ENCODE measurements around the gene FGFRL1. TPM values are rescaled to one million over a fixed set of nuclear protein-coding genes. Genes with fewer than 3 reads are reported as not detected.
"Not testable (repeated sequence)": the region's sequence is repeated elsewhere in the genome, so short reads cannot be mapped to it uniquely, and the experiment has no call there.

Gene FGFRL1
- total and polyA plus RNA-seq, 10 donors = 1.4 to 20.6 (median 9.5) TPM

GRCh38 chr4:1052231-1052671 lies 40.8 kb downstream of the FGFRL1 start:
- TF ChIP-seq CTCF (IDR thresholded peaks at IDR 0.05 in 8 of 11, conservative IDR thresholded peaks at IDR 0.05 in 3 of 11) (no peak), POLR2A (IDR thresholded peaks at IDR 0.05) (no peak), POLR2AphosphoS5 (IDR thresholded peaks at IDR 0.05) (no peak)
- Histone ChIP-seq H3K4me1 (peaks cover 3 to 19% (median 13%) of the 10 kb centered on the region in 6 donors), H3K27ac (no peak overlapping the region), H3K36me3 (no peaks in the 10 kb centered on the region), H3K9me3 (no peaks in the 10 kb centered on the region), H3K27me3 (replicated peaks in 1 of 7) (peaks cover 0 to 86% (median 11%) of the 10 kb centered on the region in 7 donors), H3K4me3 (no peak overlapping the region)
- WGBS, 5 donors = 65 to 86% (median 71%) methylated on average over 7 to 15 of the region's 15 CpGs
- intact Hi-C loops (cut with DNase I; ENCODE audit: low total_unique reads) = no loop called here
- DNase-seq = peak; percentile 63

GRCh38 chr4:1053080-1053661 lies 41.7 kb downstream of the FGFRL1 start:
- Histone ChIP-seq H3K27ac (no peak overlapping the region), H3K36me3 (no peaks in the 10 kb centered on the region), H3K27me3 (replicated peaks in 1 of 7) (peaks cover 0 to 82% (median 8%) of the 10 kb centered on the region in 7 donors), H3K9me3 (no peaks in the 10 kb centered on the region), H3K4me1 (peaks cover 3 to 16% (median 11%) of the 10 kb centered on the region in 6 donors), H3K4me3 (no peak overlapping the region)
- 70 to 77% (median 73%) methylated on average over 20 to 24 of the region's 24 CpGs for WGBS, 5 donors
- DNase-seq = peak; percentile 77
- TF ChIP-seq CTCF (IDR thresholded peaks at IDR 0.05 in 8 of 11, conservative IDR thresholded peaks at IDR 0.05 in 3 of 11) (no peak), POLR2AphosphoS5 (IDR thresholded peaks at IDR 0.05) (no peak)
- intact Hi-C loops (cut with DNase I; ENCODE audit: low total_unique reads) = no loop called here

DNA sequence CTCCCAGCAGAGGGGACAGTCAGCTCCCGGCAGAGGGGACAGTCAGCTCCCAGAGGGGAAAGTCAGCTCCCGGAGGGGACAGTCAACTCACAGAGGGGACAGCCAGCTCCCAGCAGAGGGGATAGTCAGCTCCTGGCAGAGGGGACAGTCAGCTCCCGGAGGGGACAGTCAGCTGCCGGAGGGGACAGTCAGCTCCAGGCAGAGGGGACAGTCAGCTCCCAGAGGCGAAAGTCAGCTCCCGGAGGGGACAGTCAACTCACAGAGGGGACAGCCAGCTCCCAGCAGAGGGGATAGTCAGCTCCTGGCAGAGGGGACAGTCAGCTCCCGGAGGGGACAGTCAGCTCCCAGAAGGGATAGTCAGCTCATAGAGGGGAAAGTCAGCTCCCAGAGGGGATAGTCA lies 42.5 kb downstream of the FGFRL1 start:
- H3K9me3 ChIP-seq; H3K36me3 ChIP-seq; DNase-seq; H3K4me3 ChIP-seq; H3K27ac ChIP-seq; intact Hi-C loops (cut with DNase I; ENCODE audit: low total_unique reads): not testable (repeated sequence)
- peaks cover 3 to 16% (median 11%) of the 10 kb centered on the region in 6 donors for H3K4me1 ChIP-seq
- WGBS, 5 donors = 68 to 85% (median 81%) methylated on average over 6 to 7 of the region's 7 CpGs
- H3K27me3 ChIP-seq (replicated peaks in 1 of 7) = peaks cover 0 to 82% (median 8%) of the 10 kb centered on the region in 7 donors

DNA sequence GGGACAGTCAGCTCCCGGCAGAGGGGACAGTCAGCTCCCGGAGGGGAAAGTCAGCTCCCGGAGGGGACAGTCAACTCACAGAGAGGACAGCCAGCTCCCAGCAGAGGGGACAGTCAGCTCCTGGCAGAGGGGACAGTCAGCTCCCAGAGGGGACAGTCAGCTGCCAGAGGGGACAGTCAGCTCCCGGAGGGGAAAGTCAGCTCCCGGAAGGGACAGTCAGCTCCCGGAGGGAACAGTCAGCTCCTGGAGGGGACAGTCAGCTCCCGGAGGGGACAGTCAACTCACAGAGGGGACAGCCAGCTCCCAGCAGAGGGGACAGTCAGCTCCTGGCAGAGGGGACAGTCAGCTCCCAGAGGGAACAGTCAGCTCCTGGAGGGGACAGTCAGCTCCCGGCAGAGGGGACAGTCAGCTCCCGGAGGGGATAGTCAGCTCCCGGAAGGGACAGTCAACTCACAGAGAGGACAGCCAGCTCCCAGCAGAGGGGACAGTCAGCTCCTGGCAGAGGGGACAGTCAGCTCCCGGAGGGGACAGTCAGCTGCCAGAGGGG lies 43.3 kb downstream of the FGFRL1 start:
- H3K36me3 ChIP-seq; intact Hi-C loops (cut with DNase I; ENCODE audit: low total_unique reads); H3K27ac ChIP-seq; H3K9me3 ChIP-seq: not testable (repeated sequence)
- peak overlapping the region in 1 of 8 donors; percentile 63 for H3K4me3 ChIP-seq
- 73 to 85% (median 80%) methylated on average over 4 to 8 of the region's 11 CpGs; no CpG with 5 or more reads in 1 of the 5 donors for WGBS, 5 donors
- peak; percentile 66 for DNase-seq
- H3K4me1 ChIP-seq = peaks cover 3 to 16% (median 11%) of the 10 kb centered on the region in 6 donors
- peaks cover 0 to 80% (median 8%) of the 10 kb centered on the region in 7 donors for H3K27me3 ChIP-seq (replicated peaks in 1 of 7)

DNA sequence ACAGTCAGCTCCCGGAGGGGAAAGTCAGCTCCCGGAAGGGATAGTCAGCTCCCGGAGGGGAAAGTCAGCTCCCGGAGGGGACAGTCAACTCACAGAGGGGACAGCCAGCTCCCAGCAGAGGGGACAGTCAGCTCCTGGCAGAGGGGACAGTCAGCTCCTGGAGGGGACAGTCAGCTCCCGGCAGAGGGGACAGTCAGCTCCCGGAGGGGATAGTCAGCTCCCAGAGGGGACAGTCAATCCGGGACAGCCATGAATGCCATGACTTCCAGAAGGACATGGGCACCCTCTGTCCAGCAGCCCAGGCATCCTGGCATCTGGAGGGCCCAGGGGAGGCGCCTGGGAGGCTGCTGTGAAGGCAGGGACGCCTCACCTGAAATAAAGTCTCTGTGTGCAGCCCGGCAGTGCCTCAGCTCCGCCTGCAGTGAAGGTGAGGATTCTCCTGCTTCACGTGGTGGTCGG lies 43.8 kb downstream of the FGFRL1 start:
- WGBS, 5 donors = 49 to 55% (median 52%) methylated on average over 8 to 13 of the region's 13 CpGs
- intact Hi-C loops (cut with DNase I; ENCODE audit: low total_unique reads); H3K9me3 ChIP-seq; H3K36me3 ChIP-seq: not testable (repeated sequence)
- Histone ChIP-seq H3K4me1 (peaks cover 3 to 16% (median 11%) of the 10 kb centered on the region in 6 donors), H3K27me3 (replicated peaks in 1 of 7) (peaks cover 0 to 79% (median 8%) of the 10 kb centered on the region in 7 donors), H3K4me3 (peak overlapping the region in 6 of 8 donors; percentile 24 to 63 (median 29)), H3K27ac (peak overlapping the region; percentile 65 to 90 (median 78))
- DNase-seq = peak; percentile 81

All from spleen (tissue), 11 donors.